Osteocyte (in vitro differentiated cells): Measurements from ENCODE around the gene TMEM119. TPM values are rescaled to one million over a fixed set of nuclear protein-coding genes. Genes with fewer than 3 reads are reported as not detected.
A peak's percentile ranks its signal among the peaks of the same experiment; 100 is the strongest.

Experiments
- DNase-seq: peaks from one replicate; pipeline ENCODE4 v3.0.0; 2021; ENCODE audit warnings: mixed read lengths; ENCODE audit not compliant: unreplicated experiment; ENCODE audit errors: extremely low spot score
- H3K27ac Mint-ChIP-seq: one replicate; pipeline ENCODE4 v1.8.0; 2021; ENCODE audit warnings: mild to moderate bottlenecking, mixed read lengths; ENCODE audit not compliant: unreplicated experiment
- H3K27me3 Mint-ChIP-seq: one replicate; pipeline ENCODE4 v1.8.0; 2021; ENCODE audit warnings: mixed read lengths; ENCODE audit not compliant: unreplicated experiment
- H3K36me3 Mint-ChIP-seq: one replicate; pipeline ENCODE4 v1.8.0; 2021; ENCODE audit warnings: mixed read lengths; ENCODE audit not compliant: unreplicated experiment
- H3K4me1 Mint-ChIP-seq: one replicate; pipeline ENCODE4 v1.8.0; 2021; ENCODE audit warnings: mixed read lengths; ENCODE audit not compliant: unreplicated experiment
- H3K4me3 Mint-ChIP-seq: one replicate; pipeline ENCODE4 v1.8.0; 2021; ENCODE audit warnings: mild to moderate bottlenecking, moderate library complexity, mixed read lengths; ENCODE audit not compliant: unreplicated experiment
- H3K9me3 Mint-ChIP-seq: one replicate; pipeline ENCODE4 v1.8.0; 2021; ENCODE audit warnings: mixed read lengths; ENCODE audit not compliant: unreplicated experiment
- total RNA-seq: library from RNA; stranded (reverse); gene quantifications from 2 replicates; pipeline ENCODE4 v1.2.1, GENCODE V29; 2021
- TF ChIP-seq, protein P1 (sequence below): fragments of 200-600 bp; sonication (generic); IDR thresholded peaks from 2 replicates; pipeline ENCODE4 v1.5.0; 2021; ENCODE audit warnings: antibody characterized with exemption, mild to moderate bottlenecking, moderate library complexity

TMEM119 gene
- total RNA-seq, 1 donor from 2014 or later, result 54.0 TPM

DNA sequence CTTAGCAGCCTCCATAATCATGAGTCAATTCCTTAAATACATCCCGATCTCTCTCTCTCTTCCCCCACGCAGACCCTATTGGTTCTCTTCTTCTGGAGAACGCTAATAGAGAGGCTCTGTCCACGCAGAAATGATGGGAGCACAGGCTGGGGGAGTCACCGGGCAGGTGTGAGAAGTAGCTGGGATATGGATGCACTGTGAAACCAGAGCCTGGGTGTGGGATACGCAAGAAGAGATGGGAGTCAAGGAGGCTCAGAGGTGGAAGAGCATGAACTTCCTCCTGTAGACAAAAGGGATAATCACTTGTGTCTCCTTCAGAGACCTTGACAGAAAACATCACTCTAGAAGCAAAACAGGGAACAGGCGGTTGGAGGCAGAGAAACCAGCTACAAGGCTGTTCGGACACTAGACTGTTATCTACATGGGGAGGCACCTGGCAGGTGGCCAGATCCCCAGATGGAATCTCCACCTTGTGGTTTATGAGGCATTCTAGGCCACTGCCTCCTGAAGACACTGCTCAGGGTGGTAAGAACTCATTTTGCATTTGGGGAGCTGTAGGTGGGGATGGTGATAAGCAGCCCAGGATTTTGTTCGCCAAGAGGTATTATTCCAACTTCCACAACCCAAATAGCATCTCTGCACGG, 43.0 kb upstream of the TMEM119 start:
- no peak overlapping the region for H3K4me3 Mint-ChIP-seq
- H3K27me3 Mint-ChIP-seq, result no peaks in the 10 kb centered on the region
- H3K36me3 Mint-ChIP-seq, result peaks cover 36% of the 10 kb centered on the region
- no peaks in the 10 kb centered on the region for H3K9me3 Mint-ChIP-seq
- H3K4me1 Mint-ChIP-seq, result peaks cover 39% of the 10 kb centered on the region
- peak overlapping the region; percentile 42 for H3K27ac Mint-ChIP-seq
- TF ChIP-seq, protein P1, sequence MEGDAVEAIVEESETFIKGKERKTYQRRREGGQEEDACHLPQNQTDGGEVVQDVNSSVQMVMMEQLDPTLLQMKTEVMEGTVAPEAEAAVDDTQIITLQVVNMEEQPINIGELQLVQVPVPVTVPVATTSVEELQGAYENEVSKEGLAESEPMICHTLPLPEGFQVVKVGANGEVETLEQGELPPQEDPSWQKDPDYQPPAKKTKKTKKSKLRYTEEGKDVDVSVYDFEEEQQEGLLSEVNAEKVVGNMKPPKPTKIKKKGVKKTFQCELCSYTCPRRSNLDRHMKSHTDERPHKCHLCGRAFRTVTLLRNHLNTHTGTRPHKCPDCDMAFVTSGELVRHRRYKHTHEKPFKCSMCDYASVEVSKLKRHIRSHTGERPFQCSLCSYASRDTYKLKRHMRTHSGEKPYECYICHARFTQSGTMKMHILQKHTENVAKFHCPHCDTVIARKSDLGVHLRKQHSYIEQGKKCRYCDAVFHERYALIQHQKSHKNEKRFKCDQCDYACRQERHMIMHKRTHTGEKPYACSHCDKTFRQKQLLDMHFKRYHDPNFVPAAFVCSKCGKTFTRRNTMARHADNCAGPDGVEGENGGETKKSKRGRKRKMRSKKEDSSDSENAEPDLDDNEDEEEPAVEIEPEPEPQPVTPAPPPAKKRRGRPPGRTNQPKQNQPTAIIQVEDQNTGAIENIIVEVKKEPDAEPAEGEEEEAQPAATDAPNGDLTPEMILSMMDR, result no peak
- no peak for DNase-seq

DNA sequence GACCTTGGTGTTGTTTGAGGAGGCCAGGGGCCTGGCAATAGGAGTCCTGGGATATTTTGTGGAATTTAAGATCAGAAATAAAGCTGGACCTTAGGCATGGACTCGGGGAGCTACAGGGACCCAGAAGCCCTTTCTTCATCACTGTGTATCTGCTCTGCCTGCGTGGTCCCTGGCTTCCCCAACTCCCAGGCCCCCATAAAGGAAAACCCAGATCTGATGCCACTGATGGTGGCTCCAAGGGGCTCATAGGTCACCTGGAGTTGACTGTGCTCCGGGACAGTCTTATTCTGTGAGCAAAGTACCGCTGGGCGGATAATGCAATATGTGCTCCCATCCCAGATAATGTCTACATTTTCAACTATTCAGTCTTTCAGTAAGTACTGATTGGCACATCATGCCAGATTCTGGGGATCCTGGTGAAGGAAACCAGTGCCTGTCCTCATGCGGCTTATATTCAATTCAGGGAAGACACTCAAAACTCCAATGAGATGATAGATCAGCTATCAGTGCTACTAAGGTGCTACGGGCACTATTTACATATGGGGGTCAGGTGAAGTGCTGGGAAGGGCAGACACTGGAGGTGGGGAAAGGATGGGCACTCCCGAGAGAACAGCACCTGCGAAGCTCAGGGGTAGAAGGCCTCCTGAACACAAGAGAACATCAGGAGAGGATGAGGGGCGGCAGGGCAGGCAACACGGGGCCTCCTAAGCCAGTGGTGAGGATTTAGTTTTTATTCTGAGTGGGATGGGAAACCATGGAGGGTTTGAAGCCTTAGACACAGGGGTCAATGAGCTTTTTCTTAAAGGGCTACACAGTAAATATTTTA, 41.3 kb upstream of the TMEM119 start:
- Mint-ChIP-seq H3K4me3 (no peak overlapping the region), H3K9me3 (no peaks in the 10 kb centered on the region), H3K27me3 (no peaks in the 10 kb centered on the region), H3K36me3 (peaks cover 20% of the 10 kb centered on the region), H3K4me1 (peaks cover 40% of the 10 kb centered on the region), H3K27ac (no peak overlapping the region)
- TF ChIP-seq, protein P1, result no peak
- DNase-seq, result no peak

DNA sequence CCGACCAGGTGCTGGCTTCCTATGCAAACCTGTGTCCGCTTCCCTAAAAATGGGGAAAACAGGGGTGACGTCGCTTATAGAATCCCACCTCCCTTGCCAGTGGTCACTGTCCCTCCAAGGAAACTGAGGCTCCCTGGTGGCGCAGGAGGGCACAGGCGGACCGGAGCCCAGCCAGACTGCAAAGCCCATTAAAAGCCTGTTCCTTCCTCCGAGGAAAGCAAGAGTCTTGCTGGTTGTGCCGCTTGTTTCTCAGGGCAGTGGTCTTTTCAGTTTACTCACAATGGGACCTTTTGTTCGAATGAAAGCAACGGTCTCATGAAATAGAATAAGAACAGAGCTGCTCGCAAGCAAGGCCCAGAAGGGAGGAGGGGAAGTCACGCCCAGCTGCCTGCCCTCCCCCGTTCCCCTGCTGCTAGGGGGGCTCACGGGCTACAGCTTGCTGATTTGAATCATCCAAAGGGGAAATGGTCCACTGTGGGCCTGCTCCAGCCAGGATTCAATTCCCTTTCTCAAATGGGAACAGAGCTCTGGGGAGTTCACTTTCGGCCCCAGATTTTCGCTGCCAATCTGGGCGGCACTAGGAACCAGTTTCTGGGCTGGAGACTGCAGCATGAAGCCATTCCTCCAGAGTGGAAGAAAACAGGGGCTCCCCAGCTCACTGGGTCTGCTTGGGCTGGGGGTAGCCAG, 40.4 kb upstream of the TMEM119 start:
- H3K9me3 Mint-ChIP-seq, result no peaks in the 10 kb centered on the region
- H3K27ac Mint-ChIP-seq, result no peak overlapping the region
- TF ChIP-seq, protein P1, result no peak
- DNase-seq, result no peak
- H3K36me3 Mint-ChIP-seq, result peaks cover 13% of the 10 kb centered on the region
- H3K4me3 Mint-ChIP-seq, result no peak overlapping the region
- H3K4me1 Mint-ChIP-seq, result peaks cover 34% of the 10 kb centered on the region
- no peaks in the 10 kb centered on the region for H3K27me3 Mint-ChIP-seq

DNA sequence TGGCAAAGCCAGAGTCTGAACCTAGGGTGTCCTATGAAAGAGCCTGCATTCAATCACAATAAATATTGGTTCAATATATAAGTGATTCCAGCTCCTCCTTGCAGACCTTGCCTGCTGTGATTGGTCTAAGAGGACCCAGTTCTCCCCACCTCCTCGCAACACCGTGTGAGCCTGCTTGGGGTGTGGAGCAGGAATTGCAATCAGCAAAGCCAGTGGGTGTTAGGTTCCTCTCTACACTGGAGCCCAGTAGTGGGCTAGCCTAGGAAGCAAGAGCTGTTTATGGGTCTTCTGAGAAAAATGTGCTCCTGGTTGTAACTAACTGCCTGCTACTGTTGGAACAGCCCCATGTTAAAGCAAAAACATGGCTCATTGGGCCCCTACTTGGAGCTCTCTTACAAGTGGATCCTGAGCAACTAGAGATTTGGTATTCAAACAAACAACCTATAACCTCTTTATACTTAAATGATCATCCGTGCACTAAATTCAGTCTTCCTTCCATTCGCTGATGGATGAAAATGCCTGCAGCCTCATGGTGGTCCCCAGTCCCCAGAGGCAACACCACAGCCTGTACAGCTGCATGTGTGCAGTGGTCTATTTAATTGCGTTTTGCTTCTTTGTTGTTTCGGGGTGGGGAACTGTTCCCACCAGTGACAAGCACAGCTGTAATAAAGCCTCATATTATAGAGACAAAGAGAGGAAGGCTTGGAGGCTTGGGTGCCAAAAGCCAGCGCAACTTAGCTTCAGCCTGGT, 39.5 kb upstream of the TMEM119 start:
- H3K27me3 Mint-ChIP-seq, result no peaks in the 10 kb centered on the region
- no peaks in the 10 kb centered on the region for H3K9me3 Mint-ChIP-seq
- H3K4me3 Mint-ChIP-seq, result no peak overlapping the region
- no peak for DNase-seq
- peaks cover 13% of the 10 kb centered on the region for H3K36me3 Mint-ChIP-seq
- peaks cover 36% of the 10 kb centered on the region for H3K4me1 Mint-ChIP-seq
- TF ChIP-seq, protein P1, result no peak
- H3K27ac Mint-ChIP-seq, result no peak overlapping the region
